ENCODE data around the gene HERC6. TPM values are rescaled to one million over a fixed set of nuclear protein-coding genes. Genes with fewer than 3 reads are reported as not detected.

The HERC6 gene
- polyA plus RNA-seq, 1 of the 3 experiments (the other 2 are of a cell fraction): 1.7 TPM

DNA sequence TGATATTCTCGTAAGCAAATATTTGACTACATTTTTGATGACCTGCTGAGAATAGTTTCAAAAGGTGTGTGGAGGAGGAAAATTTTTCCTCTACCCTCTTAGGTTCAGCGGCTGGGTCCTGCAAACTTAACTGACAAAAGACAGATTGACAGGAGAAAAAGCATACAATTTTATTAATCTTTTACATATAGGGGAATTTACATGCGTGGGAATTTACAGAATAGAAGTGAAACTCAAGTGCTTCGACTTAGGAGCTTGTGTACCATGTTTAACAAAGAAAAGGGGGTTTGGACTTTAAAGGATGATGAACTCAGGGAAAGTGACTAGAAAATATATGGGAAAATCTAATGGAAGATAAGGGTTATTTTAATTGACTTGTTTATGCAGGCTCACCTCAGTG, 2.5 kb downstream of the HERC6 start:
- Histone ChIP-seq H3F3A (replicated peaks; ENCODE audit: insufficient read depth) (no peaks in the 10 kb centered on the region), H3K27ac (ENCODE audit: low read depth in 2 of 2, low read length in 1 of 2) (no peak overlapping the region), H4K20me1 (ENCODE audit: insufficient read depth) (no peaks in the 10 kb centered on the region), H3K79me2 (ENCODE audit: insufficient read depth) (no peaks in the 10 kb centered on the region), H3K9ac (no peak overlapping the region), H3K4me2 (no peak overlapping the region), H3K4me1 (ENCODE audit: control insufficient read depth in 1 of 2, insufficient read depth in 2 of 2, low read depth in 1 of 2, low read length in 1 of 2) (no peaks in the 10 kb centered on the region), H3K9me2 (no peaks in the 10 kb centered on the region), H3K4me3 (ENCODE audit: low read depth in 2 of 2, low read length in 1 of 2) (no peak overlapping the region), H3K9me3 (no peaks in the 10 kb centered on the region), H2AFZ (ENCODE audit: low read depth) (no peak overlapping the region), H3K36me3 (replicated peaks in 1 of 2; ENCODE audit: control insufficient read depth in 1 of 2, insufficient read depth in 2 of 2, low read length in 1 of 2) (no peaks in the 10 kb centered on the region), H3K27me3 (ENCODE audit: insufficient read depth) (no peaks in the 10 kb centered on the region)
- TF ChIP-seq MXI1 (IDR thresholded peaks at IDR 0.05; ENCODE audit: low read depth, low read length) (no peak), MEF2A (IDR thresholded peaks at IDR 0.05; ENCODE audit: borderline replicate concordance, low read depth) (no peak), FOXM1 (IDR thresholded peaks at IDR 0.05; ENCODE audit: low read depth) (no peak), YY1 (IDR thresholded peaks at IDR 0.05; ENCODE audit: low read depth) (no peak), CHD2 (IDR thresholded peaks at IDR 0.05; ENCODE audit: low read length, partially characterized antibody) (no peak), REST (IDR thresholded peaks at IDR 0.05; ENCODE audit: low read depth, low read length) (no peak)
- no peak for DNase-seq
- WGBS (ENCODE audit: low lambda C conversion rate): 91% methylated on average over 4 of the region's 4 CpGs
- ChIA-PET POLR2A (no interaction called here), CTCF (interaction anchor here (0.8 kb wide), 1 partner anchor 9 kb away, joined by 3 read pairs; no protein-coding TSS in a partner anchor)

DNA sequence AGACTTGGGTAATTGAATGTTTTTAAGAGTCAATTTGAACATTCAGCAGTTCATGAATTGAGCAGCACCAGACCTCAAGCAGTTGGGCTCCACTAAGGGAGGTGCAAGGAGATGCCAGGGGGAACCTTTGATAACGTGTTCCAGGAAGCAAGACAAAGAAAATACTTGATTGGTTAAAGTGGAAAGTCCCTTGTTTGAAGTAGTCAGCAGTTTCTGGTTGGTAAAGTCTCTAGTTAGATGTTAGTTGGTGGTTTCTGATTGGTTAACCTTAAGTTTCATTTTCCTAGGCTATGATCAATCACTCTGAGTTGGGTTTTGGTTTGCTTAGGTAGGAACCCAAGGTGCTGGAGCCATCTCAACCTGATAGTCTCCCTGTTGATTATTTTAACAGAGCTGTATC, 4.0 kb downstream of the HERC6 start:
- Histone ChIP-seq H3K4me2 (no peak overlapping the region), H4K20me1 (ENCODE audit: insufficient read depth) (no peaks in the 10 kb centered on the region), H3F3A (replicated peaks; ENCODE audit: insufficient read depth) (no peaks in the 10 kb centered on the region), H3K4me1 (ENCODE audit: control insufficient read depth in 1 of 2, insufficient read depth in 2 of 2, low read depth in 1 of 2, low read length in 1 of 2) (no peaks in the 10 kb centered on the region), H3K27ac (ENCODE audit: low read depth in 2 of 2, low read length in 1 of 2) (no peak overlapping the region), H3K4me3 (ENCODE audit: low read depth in 2 of 2, low read length in 1 of 2) (no peak overlapping the region), H3K9ac (no peak overlapping the region), H3K9me3 (no peaks in the 10 kb centered on the region), H3K36me3 (replicated peaks in 1 of 2; ENCODE audit: control insufficient read depth in 1 of 2, insufficient read depth in 2 of 2, low read length in 1 of 2) (no peaks in the 10 kb centered on the region), H3K79me2 (ENCODE audit: insufficient read depth) (no peaks in the 10 kb centered on the region), H3K9me2 (no peaks in the 10 kb centered on the region), H2AFZ (ENCODE audit: low read depth) (no peak overlapping the region), H3K27me3 (ENCODE audit: insufficient read depth) (no peaks in the 10 kb centered on the region)
- ChIA-PET CTCF (no interaction called here), POLR2A (no interaction called here)
- TF ChIP-seq CTCF (IDR thresholded peaks at IDR 0.05): no peak
- no peak for TF ChIP-seq MAX (IDR thresholded peaks at IDR 0.05; ENCODE audit: low read depth)
- TF ChIP-seq REST (IDR thresholded peaks at IDR 0.05; ENCODE audit: low read depth, low read length): no peak
- TF ChIP-seq JUND (IDR thresholded peaks at IDR 0.05): no peak
- no peak for TF ChIP-seq SIN3A (IDR thresholded peaks at IDR 0.05; ENCODE audit: borderline replicate concordance, low read depth, low read length)
- TF ChIP-seq GATA2 (CRISPR knock-in tag; IDR thresholded peaks at IDR 0.05): no peak
- TF ChIP-seq, protein P1, sequence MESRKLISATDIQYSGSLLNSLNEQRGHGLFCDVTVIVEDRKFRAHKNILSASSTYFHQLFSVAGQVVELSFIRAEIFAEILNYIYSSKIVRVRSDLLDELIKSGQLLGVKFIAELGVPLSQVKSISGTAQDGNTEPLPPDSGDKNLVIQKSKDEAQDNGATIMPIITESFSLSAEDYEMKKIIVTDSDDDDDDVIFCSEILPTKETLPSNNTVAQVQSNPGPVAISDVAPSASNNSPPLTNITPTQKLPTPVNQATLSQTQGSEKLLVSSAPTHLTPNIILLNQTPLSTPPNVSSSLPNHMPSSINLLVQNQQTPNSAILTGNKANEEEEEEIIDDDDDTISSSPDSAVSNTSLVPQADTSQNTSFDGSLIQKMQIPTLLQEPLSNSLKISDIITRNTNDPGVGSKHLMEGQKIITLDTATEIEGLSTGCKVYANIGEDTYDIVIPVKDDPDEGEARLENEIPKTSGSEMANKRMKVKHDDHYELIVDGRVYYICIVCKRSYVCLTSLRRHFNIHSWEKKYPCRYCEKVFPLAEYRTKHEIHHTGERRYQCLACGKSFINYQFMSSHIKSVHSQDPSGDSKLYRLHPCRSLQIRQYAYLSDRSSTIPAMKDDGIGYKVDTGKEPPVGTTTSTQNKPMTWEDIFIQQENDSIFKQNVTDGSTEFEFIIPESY (IDR thresholded peaks at IDR 0.05; ENCODE audit: borderline replicate concordance, low read depth): no peak
- no peak for TF ChIP-seq FOSL2 (IDR thresholded peaks at IDR 0.05; ENCODE audit: borderline replicate concordance, low read depth)
- TF ChIP-seq SMC3 (IDR thresholded peaks at IDR 0.05; ENCODE audit: low read depth, low read length): no peak
- TF ChIP-seq EP300 (IDR thresholded peaks at IDR 0.05; ENCODE audit: borderline replicate concordance in 1 of 2, low read depth in 1 of 2, low read length in 1 of 2): no peak
- 57% methylated on average over 1 of the region's 1 CpG for WGBS (ENCODE audit: low lambda C conversion rate)
- no peak for DNase-seq
